Vagina (tissue), 2 donors: ENCODE data around the gene CLASP2. TPM values are rescaled to one million over a fixed set of nuclear protein-coding genes. Genes with fewer than 3 reads are reported as not detected.
"Not testable (repeated sequence)": the region's sequence is repeated elsewhere in the genome, so short reads cannot be mapped to it uniquely, and the experiment has no call there.

Experiments
- DNase-seq, 2 donors: peaks; one replicate each; pipeline ENCODE4 v3.0.0-alpha.2; 2017; ENCODE audit errors: extremely low spot score in 2 of 2
- H3K27ac ChIP-seq: fragments of 200-600 bp; sonication (generic); one replicate; pipeline ENCODE4 v1.5.1; 2019
- H3K27me3 ChIP-seq: fragments of 200-600 bp; sonication (generic); one replicate; pipeline ENCODE4 v1.5.1; 2019
- H3K36me3 ChIP-seq, 2 donors: fragments of 200-600 bp; sonication (generic); one replicate each; pipeline ENCODE4 v1.5.1; 2017 to 2019
- H3K4me1 ChIP-seq: fragments of 200-600 bp; sonication (generic); one replicate; pipeline ENCODE4 v1.5.1; 2019
- H3K4me3 ChIP-seq, 2 donors: fragments of 200-600 bp; sonication (generic); 1 replicate in 1 of 2; 2 replicates in 1 of 2; pipeline ENCODE4 v1.5.1; 2016 to 2019
- H3K9me3 ChIP-seq: fragments of 200-600 bp; sonication (generic); one replicate; pipeline ENCODE4 v1.5.1; 2019
- CTCF ChIP-seq, 3 experiments: fragments of 450-650 bp in 2 of 3; fragments of 200-600 bp in 1 of 3; sonication (generic) in 1 of 3; IDR thresholded peaks; one replicate each; pipeline ENCODE4 v1.5.1; 2017 to 2019; ENCODE audit warnings: antibody characterized with exemption in 3 of 3, mild to moderate bottlenecking in 2 of 3, moderate library complexity in 2 of 3
- POLR2A ChIP-seq, 2 donors: fragments of 450-650 bp; IDR thresholded peaks; one replicate each; pipeline ENCODE4 v1.6.1; 2017; ENCODE audit warnings: antibody characterized with exemption in 2 of 2, mild to moderate bottlenecking in 2 of 2, moderate library complexity in 2 of 2
- POLR2AphosphoS5 ChIP-seq, 2 donors: sonication (generic); formaldehyde crosslinking; IDR thresholded peaks; one replicate each; pipeline ENCODE4 v1.9.0; 2017; ENCODE audit warnings: antibody characterized with exemption in 2 of 2, mild to moderate bottlenecking in 2 of 2, low read depth in 1 of 2; ENCODE audit not compliant: insufficient read depth in 1 of 2
- intact Hi-C: fragments of 100-400 bp; cut with DNase I; formaldehyde crosslinking; loops from one replicate; pipeline ENCODE4 v1.15.1; 2023
- total RNA-seq: library from RNA; depleted of rRNA; stranded (reverse); fragments of >200 nt; gene quantifications from one replicate; pipeline ENCODE4 v1.2.3, GENCODE V29; 2016

The CLASP2 gene
- total RNA-seq, 1 donor from 2014 or later: 69.5 TPM

- intact Hi-C loops: no loop called here
- TF ChIP-seq POLR2AphosphoS5 (IDR thresholded peaks at IDR 0.05; ENCODE audit: insufficient read depth in 1 of 2, low read depth in 1 of 2) (no peak), POLR2A (IDR thresholded peaks at IDR 0.05) (no peak)
- no peak overlapping the region for H3K27ac ChIP-seq
- H3K27me3 ChIP-seq: no peaks in the 10 kb centered on the region
- DNase-seq: no peak
- peaks cover 0 to 19% of the 10 kb centered on the region in 2 donors for H3K36me3 ChIP-seq
- H3K4me3 ChIP-seq: no peak overlapping the region
- no peaks in the 10 kb centered on the region for H3K9me3 ChIP-seq
- H3K4me1 ChIP-seq: no peaks in the 10 kb centered on the region
These were observed 36.4 kb downstream of the CLASP2 start for GRCh38 chr3:33681667-33682066.

- no peak for TF ChIP-seq CTCF (IDR thresholded peaks at IDR 0.05)
- no peak overlapping the region for H3K4me3 ChIP-seq
- intact Hi-C loops: no loop called here
- no peaks in the 10 kb centered on the region for H3K27me3 ChIP-seq
- no peaks in the 10 kb centered on the region for H3K9me3 ChIP-seq
- H3K4me1 ChIP-seq: no peaks in the 10 kb centered on the region
- H3K36me3 ChIP-seq: peaks cover 0 to 9% of the 10 kb centered on the region in 2 donors
- DNase-seq: no peak
- no peak overlapping the region for H3K27ac ChIP-seq
These were observed 40.0 kb downstream of the CLASP2 start for GRCh38 chr3:33678073-33678472.

- H3K27me3 ChIP-seq, intact Hi-C loops, H3K27ac ChIP-seq, DNase-seq, H3K4me1 ChIP-seq, H3K9me3 ChIP-seq, H3K4me3 ChIP-seq: not testable (repeated sequence)
- peaks cover 0 to 13% of the 10 kb centered on the region in 2 donors for H3K36me3 ChIP-seq
These were observed 44.6 kb downstream of the CLASP2 start for GRCh38 chr3:33673436-33673835.

- TF ChIP-seq POLR2A (IDR thresholded peaks at IDR 0.05) (no peak), POLR2AphosphoS5 (IDR thresholded peaks at IDR 0.05; ENCODE audit: insufficient read depth in 1 of 2, low read depth in 1 of 2) (no peak), CTCF (IDR thresholded peaks at IDR 0.05) (no peak)
- H3K36me3 ChIP-seq: peaks cover 0 to 6% of the 10 kb centered on the region in 2 donors
- intact Hi-C loops: no loop called here
- no peaks in the 10 kb centered on the region for H3K9me3 ChIP-seq
- H3K27me3 ChIP-seq: no peaks in the 10 kb centered on the region
- H3K27ac ChIP-seq: no peak overlapping the region
- H3K4me1 ChIP-seq: no peaks in the 10 kb centered on the region
- H3K4me3 ChIP-seq: no peak overlapping the region
- DNase-seq: no peak
These were observed 49.4 kb downstream of the CLASP2 start for GRCh38 chr3:33668618-33669017.

- Histone ChIP-seq H3K27me3 (no peaks in the 10 kb centered on the region), H3K9me3 (no peaks in the 10 kb centered on the region), H3K27ac (no peak overlapping the region), H3K4me3 (no peak overlapping the region), H3K4me1 (peaks cover 6% of the 10 kb centered on the region), H3K36me3 (peaks cover 0 to 2% of the 10 kb centered on the region in 2 donors)
- TF ChIP-seq POLR2A (IDR thresholded peaks at IDR 0.05): no peak
- no peak for TF ChIP-seq POLR2AphosphoS5 (IDR thresholded peaks at IDR 0.05; ENCODE audit: insufficient read depth in 1 of 2, low read depth in 1 of 2)
- no peak for TF ChIP-seq CTCF (IDR thresholded peaks at IDR 0.05)
- no peak for DNase-seq
- intact Hi-C loops: no loop called here
These were observed 52.8 kb downstream of the CLASP2 start for GRCh38 chr3:33665294-33665693.

GRCh38 chr3:33664195-33664594 lies 53.9 kb downstream of the CLASP2 start:
- H3K27me3 ChIP-seq: no peaks in the 10 kb centered on the region

More at GRCh38 chr3:33664195-33664594, 53.9 kb downstream of the CLASP2 start:
- Histone ChIP-seq H3K4me1 (peaks cover 14% of the 10 kb centered on the region), H3K36me3 (no peaks in the 10 kb centered on the region), H3K9me3 (no peaks in the 10 kb centered on the region), H3K27ac (no peak overlapping the region), H3K4me3 (no peak overlapping the region)
- TF ChIP-seq POLR2AphosphoS5 (IDR thresholded peaks at IDR 0.05; ENCODE audit: insufficient read depth in 1 of 2, low read depth in 1 of 2): no peak
- TF ChIP-seq POLR2A (IDR thresholded peaks at IDR 0.05): no peak
- no peak for TF ChIP-seq CTCF (IDR thresholded peaks at IDR 0.05)
- intact Hi-C loops: no loop called here
- no peak for DNase-seq
